ENCODE results near the gene SORL1. TPM values are rescaled to one million over a fixed set of nuclear protein-coding genes. Genes with fewer than 3 reads are reported as not detected.

SORL1 gene
- total and polyA plus RNA-seq, 2 of the 8 experiments (the other 6 are each of a cell fraction or from before 2014, with no cell fraction given) = 38.1 to 65.5 TPM

- TF ChIP-seq, protein P1, sequence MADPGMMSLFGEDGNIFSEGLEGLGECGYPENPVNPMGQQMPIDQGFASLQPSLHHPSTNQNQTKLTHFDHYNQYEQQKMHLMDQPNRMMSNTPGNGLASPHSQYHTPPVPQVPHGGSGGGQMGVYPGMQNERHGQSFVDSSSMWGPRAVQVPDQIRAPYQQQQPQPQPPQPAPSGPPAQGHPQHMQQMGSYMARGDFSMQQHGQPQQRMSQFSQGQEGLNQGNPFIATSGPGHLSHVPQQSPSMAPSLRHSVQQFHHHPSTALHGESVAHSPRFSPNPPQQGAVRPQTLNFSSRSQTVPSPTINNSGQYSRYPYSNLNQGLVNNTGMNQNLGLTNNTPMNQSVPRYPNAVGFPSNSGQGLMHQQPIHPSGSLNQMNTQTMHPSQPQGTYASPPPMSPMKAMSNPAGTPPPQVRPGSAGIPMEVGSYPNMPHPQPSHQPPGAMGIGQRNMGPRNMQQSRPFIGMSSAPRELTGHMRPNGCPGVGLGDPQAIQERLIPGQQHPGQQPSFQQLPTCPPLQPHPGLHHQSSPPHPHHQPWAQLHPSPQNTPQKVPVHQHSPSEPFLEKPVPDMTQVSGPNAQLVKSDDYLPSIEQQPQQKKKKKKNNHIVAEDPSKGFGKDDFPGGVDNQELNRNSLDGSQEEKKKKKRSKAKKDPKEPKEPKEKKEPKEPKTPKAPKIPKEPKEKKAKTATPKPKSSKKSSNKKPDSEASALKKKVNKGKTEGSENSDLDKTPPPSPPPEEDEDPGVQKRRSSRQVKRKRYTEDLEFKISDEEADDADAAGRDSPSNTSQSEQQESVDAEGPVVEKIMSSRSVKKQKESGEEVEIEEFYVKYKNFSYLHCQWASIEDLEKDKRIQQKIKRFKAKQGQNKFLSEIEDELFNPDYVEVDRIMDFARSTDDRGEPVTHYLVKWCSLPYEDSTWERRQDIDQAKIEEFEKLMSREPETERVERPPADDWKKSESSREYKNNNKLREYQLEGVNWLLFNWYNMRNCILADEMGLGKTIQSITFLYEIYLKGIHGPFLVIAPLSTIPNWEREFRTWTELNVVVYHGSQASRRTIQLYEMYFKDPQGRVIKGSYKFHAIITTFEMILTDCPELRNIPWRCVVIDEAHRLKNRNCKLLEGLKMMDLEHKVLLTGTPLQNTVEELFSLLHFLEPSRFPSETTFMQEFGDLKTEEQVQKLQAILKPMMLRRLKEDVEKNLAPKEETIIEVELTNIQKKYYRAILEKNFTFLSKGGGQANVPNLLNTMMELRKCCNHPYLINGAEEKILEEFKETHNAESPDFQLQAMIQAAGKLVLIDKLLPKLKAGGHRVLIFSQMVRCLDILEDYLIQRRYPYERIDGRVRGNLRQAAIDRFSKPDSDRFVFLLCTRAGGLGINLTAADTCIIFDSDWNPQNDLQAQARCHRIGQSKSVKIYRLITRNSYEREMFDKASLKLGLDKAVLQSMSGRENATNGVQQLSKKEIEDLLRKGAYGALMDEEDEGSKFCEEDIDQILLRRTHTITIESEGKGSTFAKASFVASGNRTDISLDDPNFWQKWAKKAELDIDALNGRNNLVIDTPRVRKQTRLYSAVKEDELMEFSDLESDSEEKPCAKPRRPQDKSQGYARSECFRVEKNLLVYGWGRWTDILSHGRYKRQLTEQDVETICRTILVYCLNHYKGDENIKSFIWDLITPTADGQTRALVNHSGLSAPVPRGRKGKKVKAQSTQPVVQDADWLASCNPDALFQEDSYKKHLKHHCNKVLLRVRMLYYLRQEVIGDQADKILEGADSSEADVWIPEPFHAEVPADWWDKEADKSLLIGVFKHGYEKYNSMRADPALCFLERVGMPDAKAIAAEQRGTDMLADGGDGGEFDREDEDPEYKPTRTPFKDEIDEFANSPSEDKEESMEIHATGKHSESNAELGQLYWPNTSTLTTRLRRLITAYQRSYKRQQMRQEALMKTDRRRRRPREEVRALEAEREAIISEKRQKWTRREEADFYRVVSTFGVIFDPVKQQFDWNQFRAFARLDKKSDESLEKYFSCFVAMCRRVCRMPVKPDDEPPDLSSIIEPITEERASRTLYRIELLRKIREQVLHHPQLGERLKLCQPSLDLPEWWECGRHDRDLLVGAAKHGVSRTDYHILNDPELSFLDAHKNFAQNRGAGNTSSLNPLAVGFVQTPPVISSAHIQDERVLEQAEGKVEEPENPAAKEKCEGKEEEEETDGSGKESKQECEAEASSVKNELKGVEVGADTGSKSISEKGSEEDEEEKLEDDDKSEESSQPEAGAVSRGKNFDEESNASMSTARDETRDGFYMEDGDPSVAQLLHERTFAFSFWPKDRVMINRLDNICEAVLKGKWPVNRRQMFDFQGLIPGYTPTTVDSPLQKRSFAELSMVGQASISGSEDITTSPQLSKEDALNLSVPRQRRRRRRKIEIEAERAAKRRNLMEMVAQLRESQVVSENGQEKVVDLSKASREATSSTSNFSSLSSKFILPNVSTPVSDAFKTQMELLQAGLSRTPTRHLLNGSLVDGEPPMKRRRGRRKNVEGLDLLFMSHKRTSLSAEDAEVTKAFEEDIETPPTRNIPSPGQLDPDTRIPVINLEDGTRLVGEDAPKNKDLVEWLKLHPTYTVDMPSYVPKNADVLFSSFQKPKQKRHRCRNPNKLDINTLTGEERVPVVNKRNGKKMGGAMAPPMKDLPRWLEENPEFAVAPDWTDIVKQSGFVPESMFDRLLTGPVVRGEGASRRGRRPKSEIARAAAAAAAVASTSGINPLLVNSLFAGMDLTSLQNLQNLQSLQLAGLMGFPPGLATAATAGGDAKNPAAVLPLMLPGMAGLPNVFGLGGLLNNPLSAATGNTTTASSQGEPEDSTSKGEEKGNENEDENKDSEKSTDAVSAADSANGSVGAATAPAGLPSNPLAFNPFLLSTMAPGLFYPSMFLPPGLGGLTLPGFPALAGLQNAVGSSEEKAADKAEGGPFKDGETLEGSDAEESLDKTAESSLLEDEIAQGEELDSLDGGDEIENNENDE (IDR thresholded peaks at IDR 0.05; ENCODE audit: insufficient replicate concordance, low read length) = no peak
- TF ChIP-seq, protein P2, sequence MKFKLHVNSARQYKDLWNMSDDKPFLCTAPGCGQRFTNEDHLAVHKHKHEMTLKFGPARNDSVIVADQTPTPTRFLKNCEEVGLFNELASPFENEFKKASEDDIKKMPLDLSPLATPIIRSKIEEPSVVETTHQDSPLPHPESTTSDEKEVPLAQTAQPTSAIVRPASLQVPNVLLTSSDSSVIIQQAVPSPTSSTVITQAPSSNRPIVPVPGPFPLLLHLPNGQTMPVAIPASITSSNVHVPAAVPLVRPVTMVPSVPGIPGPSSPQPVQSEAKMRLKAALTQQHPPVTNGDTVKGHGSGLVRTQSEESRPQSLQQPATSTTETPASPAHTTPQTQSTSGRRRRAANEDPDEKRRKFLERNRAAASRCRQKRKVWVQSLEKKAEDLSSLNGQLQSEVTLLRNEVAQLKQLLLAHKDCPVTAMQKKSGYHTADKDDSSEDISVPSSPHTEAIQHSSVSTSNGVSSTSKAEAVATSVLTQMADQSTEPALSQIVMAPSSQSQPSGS (IDR thresholded peaks at IDR 0.05; ENCODE audit: low read length) = no peak
- TF ChIP-seq EGR1 (IDR thresholded peaks at IDR 0.05; ENCODE audit: borderline replicate concordance, low read depth, low read length) = no peak
- TF ChIP-seq RBBP5 (IDR thresholded peaks at IDR 0.05; ENCODE audit: borderline replicate concordance, low read depth, low read length) = no peak
Measured at GRCh38 chr11:121587182-121587581, 135.1 kb downstream of the SORL1 start (continued).

All from H1 (cell line).